Calu3 (cell line): Measurements from ENCODE around the gene MAP1S. TPM values are rescaled to one million over a fixed set of nuclear protein-coding genes. Genes with fewer than 3 reads are reported as not detected.
"Not testable (repeated sequence)": the region's sequence is repeated elsewhere in the genome, so short reads cannot be mapped to it uniquely, and the experiment has no call there.

Experiments
- BruUV-seq: library from RNA; stranded (reverse); fragments of 400-500 nt; replicated peaks from 2 replicates; lab custom pipeline; 2021; lab: Mats Ljungman, UMichigan
- CTCF ChIA-PET: fragments of 300-600 bp; sonication (Branson Sonifier 250); formaldehyde crosslinking; loops from one replicate; lab custom pipeline; 2022; ENCODE audit warnings: antibody characterized with exemption; lab: Charles Lee
- DNase-seq: peaks from one replicate; pipeline ENCODE4 v3.0.0; 2022
- H3K27ac Mint-ChIP-seq: one replicate; pipeline ENCODE4 v1.8.0; 2022; ENCODE audit warnings: mixed read lengths; ENCODE audit not compliant: unreplicated experiment
- H3K27me3 Mint-ChIP-seq: one replicate; pipeline ENCODE4 v1.8.0; 2022; ENCODE audit warnings: mixed read lengths; ENCODE audit not compliant: unreplicated experiment
- H3K36me3 Mint-ChIP-seq: one replicate; pipeline ENCODE4 v1.8.0; 2022; ENCODE audit warnings: mild to moderate bottlenecking, moderate library complexity, mixed read lengths; ENCODE audit not compliant: insufficient read depth, unreplicated experiment
- H3K4me1 Mint-ChIP-seq: one replicate; pipeline ENCODE4 v1.8.0; 2022; ENCODE audit warnings: mild to moderate bottlenecking, low read depth, mixed read lengths; ENCODE audit not compliant: unreplicated experiment
- H3K4me3 Mint-ChIP-seq: one replicate; pipeline ENCODE4 v1.8.0; 2022; ENCODE audit warnings: mild to moderate bottlenecking, low read depth, moderate library complexity, mixed read lengths; ENCODE audit not compliant: unreplicated experiment
- H3K9me3 Mint-ChIP-seq: one replicate; pipeline ENCODE4 v1.8.0; 2022; ENCODE audit warnings: low read depth, mixed read lengths; ENCODE audit not compliant: unreplicated experiment
- intact Hi-C: fragments of 100-400 bp; cut with micrococcal nuclease; formaldehyde crosslinking; loops from one replicate; pipeline ENCODE4 v1.10.0; 2022; ENCODE audit not compliant: unreplicated experiment
- total RNA-seq: library from RNA; stranded (reverse); gene quantifications from 2 replicates; pipeline ENCODE4 v1.2.3, GENCODE V29; 2022
- TF ChIP-seq, protein P1 (sequence below): fragments of 200-600 bp; IDR thresholded peaks from one replicate; pipeline ENCODE4 v1.8.0; 2022; ENCODE audit warnings: antibody characterized with exemption; ENCODE audit not compliant: unreplicated experiment

The MAP1S gene
- total RNA-seq, 1 experiment from 2014 or later = 57.1 TPM

DNA sequence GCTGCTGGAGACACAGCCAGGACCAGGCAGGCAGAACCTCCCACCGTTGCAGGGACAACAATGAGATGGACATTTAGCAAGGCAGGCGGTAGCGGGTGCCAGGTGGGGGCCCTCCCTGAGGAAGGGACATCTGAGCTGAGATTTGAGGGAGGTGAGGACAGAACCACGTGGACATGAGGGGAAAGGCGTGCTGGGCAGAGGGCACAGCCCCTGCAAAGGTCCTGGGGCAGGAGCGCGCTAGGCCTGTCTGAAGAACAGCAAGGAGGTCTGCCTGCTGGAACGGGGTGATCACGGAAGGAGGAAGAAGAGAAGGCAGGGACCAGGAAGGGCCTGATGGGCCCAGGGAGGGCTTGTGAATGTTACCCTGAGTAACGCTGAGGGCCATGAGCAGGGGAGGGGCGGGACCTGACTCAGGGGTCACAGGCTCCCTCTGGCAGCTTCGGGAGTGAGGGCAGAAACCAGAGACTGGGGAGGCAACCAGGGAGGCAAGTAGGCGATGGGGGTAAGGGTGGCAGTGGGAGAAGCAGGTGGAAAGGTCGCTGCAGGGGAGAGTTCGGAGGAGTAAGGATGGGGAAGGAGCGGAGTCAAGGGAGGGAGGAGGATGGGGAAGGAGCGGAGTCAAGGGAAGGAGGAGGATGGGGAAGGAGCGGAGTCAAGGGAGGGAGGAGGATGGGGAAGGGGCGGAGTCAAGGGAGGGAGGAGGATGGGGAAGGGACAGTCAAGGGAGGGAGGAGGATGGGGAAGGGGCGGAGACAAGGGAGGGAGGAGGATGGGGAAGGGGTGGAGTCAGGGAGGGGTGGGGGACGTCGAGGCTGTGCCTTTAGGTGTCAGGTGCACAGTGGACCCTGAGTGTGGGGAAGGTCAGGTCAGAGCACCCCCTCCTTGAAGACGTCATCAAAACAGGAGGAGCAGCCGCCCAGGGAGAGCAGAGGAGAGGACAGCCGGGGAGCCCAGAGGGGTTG is 60.0 kb downstream of the MAP1S start:
- no TSS peak for BruUV-seq
- intact Hi-C loops = no loop called here
- CTCF ChIA-PET = no interaction called here

DNA sequence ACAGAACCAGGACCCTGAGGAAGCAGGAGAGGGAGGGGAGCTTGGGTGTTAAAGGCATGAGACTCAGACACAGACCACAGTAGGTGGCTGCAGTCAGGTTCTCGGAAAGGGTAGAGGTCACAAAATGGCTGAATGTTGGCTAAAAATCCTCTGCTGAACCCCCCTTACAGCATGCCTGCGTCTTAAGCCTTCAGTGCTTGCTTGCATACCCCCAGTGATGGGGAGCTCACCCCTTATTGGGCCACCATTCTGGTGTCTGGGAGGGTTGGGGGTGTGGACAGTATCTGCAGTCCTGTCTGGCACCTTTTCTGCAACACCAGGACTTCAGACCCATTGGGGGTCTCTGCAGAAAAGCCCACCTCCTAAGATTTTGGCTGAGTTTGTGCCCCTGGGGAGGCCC is 61.5 kb downstream of the MAP1S start:
- BruUV-seq = no TSS peak
- H3K27me3 Mint-ChIP-seq = peaks cover under 1% of the 10 kb centered on the region
- intact Hi-C loops = no loop called here
- no peak for DNase-seq
- H3K36me3 Mint-ChIP-seq = peaks cover 4% of the 10 kb centered on the region
- peaks cover 9% of the 10 kb centered on the region for H3K4me1 Mint-ChIP-seq
- no peaks in the 10 kb centered on the region for H3K9me3 Mint-ChIP-seq
- H3K27ac Mint-ChIP-seq = no peak overlapping the region
- CTCF ChIA-PET = no interaction called here
- TF ChIP-seq, protein P1, sequence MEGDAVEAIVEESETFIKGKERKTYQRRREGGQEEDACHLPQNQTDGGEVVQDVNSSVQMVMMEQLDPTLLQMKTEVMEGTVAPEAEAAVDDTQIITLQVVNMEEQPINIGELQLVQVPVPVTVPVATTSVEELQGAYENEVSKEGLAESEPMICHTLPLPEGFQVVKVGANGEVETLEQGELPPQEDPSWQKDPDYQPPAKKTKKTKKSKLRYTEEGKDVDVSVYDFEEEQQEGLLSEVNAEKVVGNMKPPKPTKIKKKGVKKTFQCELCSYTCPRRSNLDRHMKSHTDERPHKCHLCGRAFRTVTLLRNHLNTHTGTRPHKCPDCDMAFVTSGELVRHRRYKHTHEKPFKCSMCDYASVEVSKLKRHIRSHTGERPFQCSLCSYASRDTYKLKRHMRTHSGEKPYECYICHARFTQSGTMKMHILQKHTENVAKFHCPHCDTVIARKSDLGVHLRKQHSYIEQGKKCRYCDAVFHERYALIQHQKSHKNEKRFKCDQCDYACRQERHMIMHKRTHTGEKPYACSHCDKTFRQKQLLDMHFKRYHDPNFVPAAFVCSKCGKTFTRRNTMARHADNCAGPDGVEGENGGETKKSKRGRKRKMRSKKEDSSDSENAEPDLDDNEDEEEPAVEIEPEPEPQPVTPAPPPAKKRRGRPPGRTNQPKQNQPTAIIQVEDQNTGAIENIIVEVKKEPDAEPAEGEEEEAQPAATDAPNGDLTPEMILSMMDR = no peak
- no peak overlapping the region for H3K4me3 Mint-ChIP-seq

More for the DNA sequence above, 60.0 kb downstream of the MAP1S start:
- H3K9me3 Mint-ChIP-seq = no peaks in the 10 kb centered on the region
- no peak overlapping the region for H3K27ac Mint-ChIP-seq
- H3K27me3 Mint-ChIP-seq = peaks cover 11% of the 10 kb centered on the region
- TF ChIP-seq, protein P1 = no peak
- DNase-seq = no peak
- H3K4me3 Mint-ChIP-seq = no peak overlapping the region
- peaks cover 17% of the 10 kb centered on the region for H3K4me1 Mint-ChIP-seq
- H3K36me3 Mint-ChIP-seq = no peaks in the 10 kb centered on the region

DNA sequence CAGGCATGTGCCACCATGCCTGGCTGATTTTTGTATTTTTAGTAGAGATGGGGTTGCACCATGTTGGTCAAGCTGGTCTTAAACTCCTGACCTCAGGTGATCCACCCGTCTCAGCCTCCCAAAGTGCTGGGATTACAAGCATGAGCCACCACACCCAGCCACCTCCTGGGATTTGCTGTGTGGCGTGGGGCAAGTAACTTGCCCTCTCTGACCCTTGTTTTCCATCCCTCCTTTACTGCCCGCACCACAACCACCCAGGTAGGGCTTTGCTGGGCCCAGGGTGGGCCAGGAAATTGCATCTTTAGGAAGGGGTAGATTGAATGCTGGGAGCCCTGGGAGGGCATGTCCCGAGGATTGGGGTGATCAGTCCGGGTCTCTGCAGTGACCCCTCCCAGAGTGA is 64.4 kb downstream of the MAP1S start:
- H3K27ac Mint-ChIP-seq, H3K9me3 Mint-ChIP-seq, intact Hi-C loops, H3K27me3 Mint-ChIP-seq, DNase-seq, BruUV-seq, H3K36me3 Mint-ChIP-seq, H3K4me3 Mint-ChIP-seq: not testable (repeated sequence)
- H3K4me1 Mint-ChIP-seq = peaks cover 11% of the 10 kb centered on the region
- CTCF ChIA-PET = interaction anchor here (0.7 kb wide), 1 partner anchor 115 kb away, joined by 3 read pairs; no protein-coding TSS in a partner anchor

Other genes starting within 250 kb of the MAP1S start
- gene SLC27A1, start 249.0 kb upstream of the MAP1S start, total RNA-seq = 42.5 and 47.3 TPM in 2 replicates
- 75.5 and 78.1 TPM in 2 replicates for gene PGLS, start 207.8 kb upstream of the MAP1S start, total RNA-seq
- gene COLGALT1, start 163.8 kb upstream of the MAP1S start, total RNA-seq = 69.8 and 79.1 TPM in 2 replicates
- gene UNC13A, start 31.1 kb upstream of the MAP1S start, total RNA-seq = 0.28 and 3.8 TPM in 2 replicates
- 0.61 and 1.3 TPM in 2 replicates for gene FCHO1, start 32.0 kb downstream of the MAP1S start, total RNA-seq
- gene B3GNT3, start 75.7 kb downstream of the MAP1S start, total RNA-seq = 75.1 and 121 TPM in 2 replicates
- gene INSL3, start 102.0 kb downstream of the MAP1S start, total RNA-seq = not detected in 2 replicates
- not detected in 2 replicates for gene JAK3, start 128.5 kb downstream of the MAP1S start, total RNA-seq
- gene RPL18A, start 140.4 kb downstream of the MAP1S start, total RNA-seq = 955 and 1,054 TPM in 2 replicates
- not detected in 2 replicates for gene SLC5A5, start 152.5 kb downstream of the MAP1S start, total RNA-seq
- gene CCDC124, start 213.5 kb downstream of the MAP1S start, total RNA-seq = 51.1 and 53.4 TPM in 2 replicates
- not detected in 2 replicates for gene KCNN1, start 247.6 kb downstream of the MAP1S start, total RNA-seq